NCI-H146 treated with DMSO at 0.1 percent for 48 hours (cell line): ENCODE data around the gene OR2V1.
A peak's percentile ranks its signal among the peaks of the same experiment; 100 is the strongest.
"Not testable (repeated sequence)": the region's sequence is repeated elsewhere in the genome, so short reads cannot be mapped to it uniquely, and the experiment has no call there.

Experiments used
- DNase-seq: peaks from one replicate; lab custom pipeline; 2025; ENCODE audit not compliant: unreplicated experiment; lab: John Stamatoyannopoulos, UW

Gene OR2V1

DNA sequence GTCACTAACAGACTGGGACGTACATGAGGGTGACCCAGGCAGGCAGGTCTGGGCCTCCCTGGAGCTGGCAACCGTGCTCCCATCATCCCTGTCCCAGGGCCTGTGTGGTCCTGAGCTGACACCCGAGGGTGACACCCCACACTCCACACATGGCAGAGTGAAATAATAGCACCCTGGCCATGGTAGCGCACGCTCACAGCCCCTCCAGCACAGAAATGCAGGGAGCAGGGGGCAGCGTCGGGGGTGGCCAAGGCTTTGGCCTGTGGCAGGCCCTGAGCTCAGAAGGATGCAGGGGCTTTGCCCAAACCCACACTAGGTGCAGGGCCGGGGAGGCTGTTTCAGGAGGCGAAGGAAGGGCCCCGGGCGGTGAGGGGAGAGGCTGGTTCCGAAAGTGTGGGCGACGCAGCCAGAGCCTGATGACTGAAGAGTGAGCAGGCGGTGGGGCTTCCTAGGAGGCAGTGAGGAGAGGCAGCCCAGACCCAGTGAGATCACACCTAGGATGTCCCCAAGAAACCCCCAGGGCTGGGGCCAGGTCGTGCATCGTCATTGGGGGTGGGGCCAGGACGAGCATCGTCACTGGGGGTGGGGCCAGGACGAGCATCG lies 29.3 kb upstream of the OR2V1 start:
- DNase-seq = no peak

DNA sequence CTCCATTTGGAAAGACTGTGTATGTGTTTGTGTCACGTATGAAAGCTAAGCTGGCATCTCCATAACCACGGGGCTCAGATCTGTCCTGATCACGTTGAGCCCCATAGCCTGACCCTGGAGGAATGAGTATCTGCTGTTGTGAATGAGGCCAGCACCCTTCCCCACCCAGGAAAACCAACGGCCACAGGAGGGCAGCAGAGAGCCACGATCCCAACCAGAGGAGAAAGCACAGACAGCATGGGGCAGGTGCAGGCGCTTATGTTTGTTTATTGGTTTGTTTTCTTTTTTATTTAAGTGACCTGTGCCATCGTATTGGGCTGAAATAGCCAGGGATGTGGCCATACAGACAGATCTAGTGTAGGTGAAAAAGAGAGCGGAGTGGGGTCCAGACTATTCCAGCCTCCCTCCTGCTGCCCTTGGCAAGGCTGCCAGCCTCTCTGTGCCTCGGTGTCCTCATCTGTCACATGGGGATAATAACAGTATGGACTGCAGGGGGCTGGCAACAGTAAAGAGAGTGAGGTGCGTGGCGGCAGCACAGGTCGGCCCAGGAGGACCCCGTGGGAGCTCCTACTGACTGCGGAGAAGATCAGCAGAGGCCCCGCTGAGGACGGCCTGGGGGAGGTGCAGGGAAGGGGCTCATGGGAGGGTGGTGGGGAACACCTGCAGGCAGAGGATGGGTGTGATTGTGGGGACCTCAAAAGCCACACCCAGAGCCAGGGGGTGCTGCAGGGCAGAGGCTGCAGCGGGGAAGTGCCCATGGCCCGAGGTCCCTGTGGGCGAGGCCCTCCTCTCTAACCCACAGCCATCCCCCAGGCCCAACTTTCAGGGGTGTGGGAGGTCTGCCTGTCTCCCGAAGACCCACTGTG lies 28.6 kb upstream of the OR2V1 start:
- peak; percentile 29 for DNase-seq

DNA sequence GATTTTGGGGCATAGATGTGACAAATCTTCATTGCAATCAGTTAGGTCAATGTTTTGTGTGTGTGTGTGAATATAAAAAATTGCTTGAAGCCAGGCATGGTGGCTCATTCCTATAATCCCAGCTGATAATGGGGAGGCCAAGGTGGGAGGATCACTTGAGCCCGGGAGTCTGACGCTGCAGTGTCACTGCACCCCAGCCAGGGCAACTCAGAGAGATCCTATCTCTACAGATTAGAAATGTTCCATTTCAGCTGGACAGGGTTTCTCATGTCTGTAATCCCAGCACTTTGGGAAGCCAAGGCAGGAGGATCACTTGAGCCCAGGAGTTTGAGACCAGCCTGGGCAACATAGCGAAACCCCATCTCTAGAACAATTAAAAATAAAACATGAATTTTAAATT lies 27.9 kb upstream of the OR2V1 start:
- no peak for DNase-seq

DNA sequence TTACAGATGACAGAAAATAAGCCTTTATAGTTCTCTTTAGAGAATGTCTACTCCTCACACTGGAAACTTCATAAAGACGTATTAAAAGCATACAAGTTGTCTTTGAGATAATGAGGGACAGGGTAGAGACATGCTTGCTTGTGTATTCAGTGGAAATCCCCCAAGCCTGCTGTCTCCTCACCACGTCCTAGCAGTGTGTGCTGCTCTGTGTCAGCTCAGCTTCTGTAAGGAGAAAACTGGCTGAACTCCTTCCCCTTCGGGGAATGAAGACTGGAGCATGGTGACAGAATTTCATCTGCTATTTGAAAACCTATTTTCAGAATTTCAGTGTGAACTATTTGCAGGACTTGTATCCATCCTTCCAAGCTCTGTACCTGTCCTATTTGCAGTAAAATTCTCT lies 25.8 kb upstream of the OR2V1 start:
- no peak for DNase-seq

DNA sequence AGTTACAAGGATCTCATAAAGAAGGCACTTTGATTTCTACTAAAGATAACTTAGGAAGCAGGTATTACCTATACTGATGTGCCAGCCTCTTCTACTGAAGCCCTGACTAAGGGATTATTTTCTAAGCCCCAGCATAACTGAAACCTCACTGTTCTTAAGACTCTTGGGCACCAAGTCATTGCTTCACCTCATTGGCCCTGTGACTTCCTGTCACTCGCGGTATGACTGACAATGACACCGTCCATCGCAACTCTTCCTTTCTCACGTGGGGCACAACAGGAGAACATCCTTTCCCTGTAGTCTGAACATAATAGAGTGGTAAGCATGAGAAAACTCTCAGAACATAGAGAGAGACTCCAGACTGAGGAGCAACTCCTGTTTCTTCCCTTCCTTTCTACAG lies 22.8 kb upstream of the OR2V1 start:
- DNase-seq = no peak

DNA sequence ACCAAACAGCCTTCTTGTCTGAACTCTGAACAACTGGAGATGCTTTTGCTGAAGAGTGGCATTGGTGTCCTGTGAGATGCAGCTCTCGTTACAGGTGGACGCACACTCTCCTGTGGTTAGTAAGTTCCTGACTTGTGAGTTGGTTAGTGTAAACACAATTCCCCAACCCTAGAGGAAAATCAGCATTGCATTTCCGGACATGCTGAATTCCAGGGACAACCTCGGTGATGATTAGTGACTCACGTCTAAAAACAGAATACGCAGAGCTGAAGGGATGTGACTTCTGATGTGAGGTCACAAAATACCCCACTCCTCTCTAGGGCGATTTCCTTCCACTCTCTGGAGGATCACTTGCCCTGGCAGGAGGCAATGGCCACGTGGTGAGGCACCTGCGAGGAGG lies 21.4 kb upstream of the OR2V1 start:
- DNase-seq = no peak

DNA sequence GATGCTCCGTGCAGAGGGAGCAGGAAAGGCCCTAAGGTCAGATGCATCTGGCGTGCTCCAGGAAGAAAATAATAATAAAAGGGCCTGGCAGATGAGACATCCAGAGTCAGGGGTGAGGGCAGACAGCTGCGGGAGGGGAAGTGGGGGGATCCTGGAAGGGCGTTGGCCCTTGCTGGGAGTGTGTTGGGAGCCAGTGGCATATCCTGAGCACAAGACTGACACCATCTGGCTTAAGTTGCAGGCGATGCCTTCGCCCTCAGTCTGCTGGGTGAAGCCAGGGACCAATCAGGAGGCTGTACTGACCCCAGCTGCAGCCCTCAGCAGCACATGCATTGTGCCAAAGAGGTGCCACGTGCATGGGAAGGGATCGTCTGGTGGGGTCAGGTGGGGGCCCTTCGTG lies 20.2 kb upstream of the OR2V1 start:
- no peak for DNase-seq

DNA sequence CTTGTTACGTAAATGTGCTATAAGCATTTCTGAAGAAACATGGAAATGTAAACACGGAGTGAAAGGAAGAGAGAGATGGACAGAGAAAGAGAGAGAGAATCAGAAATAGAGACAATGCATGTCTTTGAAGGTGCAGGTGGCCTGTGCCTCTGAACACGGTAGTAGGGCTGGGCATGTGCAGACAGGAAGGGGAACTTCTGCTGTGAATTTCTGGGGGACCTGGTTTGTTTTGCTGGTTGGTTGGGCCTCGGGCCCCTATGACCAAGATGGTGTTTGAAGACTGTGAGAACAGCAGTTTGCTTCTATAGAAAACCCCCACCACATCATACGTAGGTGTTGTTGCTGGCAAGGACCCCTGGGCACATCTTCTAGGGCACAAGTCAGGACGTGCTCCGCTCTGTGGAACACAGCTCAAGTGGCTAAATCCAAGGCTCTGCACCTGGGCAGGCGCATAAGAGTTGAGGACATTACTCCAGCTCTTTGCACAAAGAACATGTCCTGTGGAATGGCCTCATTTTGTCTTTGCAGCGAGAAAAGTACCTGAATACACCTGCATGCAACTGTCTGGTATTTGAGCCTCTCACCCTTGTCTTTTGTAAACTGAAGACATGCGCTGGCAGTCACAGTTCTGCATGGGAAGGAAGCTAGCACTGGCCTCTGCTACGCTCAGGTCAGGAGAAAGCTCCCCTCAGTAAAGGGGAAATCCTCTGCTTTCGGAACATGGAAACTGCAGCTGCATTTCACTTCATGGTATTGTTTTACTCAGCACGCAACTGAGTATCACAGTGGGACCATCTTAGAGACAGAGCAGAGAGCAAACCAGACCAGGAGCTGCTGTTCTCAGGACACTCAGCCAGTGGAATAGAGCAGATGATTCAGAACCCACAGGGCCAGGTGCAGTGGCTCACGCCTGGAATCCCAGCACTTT lies 19.1 kb upstream of the OR2V1 start:
- DNase-seq = no peak

DNA sequence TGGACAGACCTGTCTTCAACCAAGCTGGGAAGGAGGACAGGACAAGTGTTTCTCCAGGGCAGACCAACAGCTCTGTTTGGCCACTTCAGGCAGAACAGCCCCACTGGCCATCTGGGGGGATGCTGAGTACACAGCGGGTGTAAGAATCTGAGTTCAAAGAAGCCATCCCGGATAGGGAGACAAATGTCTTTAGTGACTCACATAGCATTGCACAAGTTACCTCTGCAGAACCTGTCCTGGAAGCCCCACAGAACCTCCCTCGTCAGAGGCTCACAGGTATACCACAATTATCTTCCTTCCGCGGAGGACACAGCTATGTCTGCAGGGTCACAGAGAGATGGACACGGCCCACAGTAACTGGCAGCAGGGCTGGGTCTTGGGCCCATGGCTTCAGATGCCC lies 18.4 kb upstream of the OR2V1 start:
- no peak for DNase-seq

DNA sequence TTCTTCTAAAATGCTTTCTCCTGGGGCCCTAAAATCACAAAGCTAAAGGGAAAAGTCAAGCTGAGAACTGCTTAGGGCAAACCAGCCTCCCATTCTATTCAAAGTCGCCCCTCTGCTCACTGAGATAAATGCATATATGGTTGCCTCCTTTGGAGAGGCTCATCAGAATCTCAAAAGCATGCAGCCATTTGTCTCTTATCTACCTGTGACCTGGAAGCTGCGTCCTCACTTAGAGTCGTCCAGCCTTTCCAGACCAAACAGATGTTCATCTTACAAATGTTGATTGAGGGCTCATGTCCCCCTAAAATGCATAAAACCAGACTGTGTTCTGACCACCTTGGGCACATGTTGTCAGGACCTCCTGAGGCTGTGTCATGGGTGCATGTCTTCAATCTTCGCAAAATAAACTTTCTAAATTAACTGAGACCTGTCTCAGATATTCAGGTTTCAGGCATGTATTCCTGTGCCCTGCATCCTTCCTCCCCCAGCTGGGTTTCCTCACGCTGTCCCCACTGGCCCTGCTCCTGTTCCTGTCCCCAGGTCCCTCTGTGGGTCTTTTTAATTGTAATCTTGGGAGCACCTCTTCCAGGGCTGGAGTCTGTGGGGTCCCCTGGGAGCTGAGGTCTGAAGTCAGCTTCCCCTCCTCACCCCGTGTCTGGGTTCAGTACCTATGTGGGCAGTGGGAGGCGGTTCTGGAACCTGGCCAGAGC lies 16.1 kb upstream of the OR2V1 start, which contains the start of gene OR2V2:
Gene OR2V2 (plus strand): TSS at position 660 of the 710 bp plus-strand sequence. CDS start 7,357 bp downstream, outside the sequence.
- not testable (repeated sequence) for DNase-seq

DNA sequence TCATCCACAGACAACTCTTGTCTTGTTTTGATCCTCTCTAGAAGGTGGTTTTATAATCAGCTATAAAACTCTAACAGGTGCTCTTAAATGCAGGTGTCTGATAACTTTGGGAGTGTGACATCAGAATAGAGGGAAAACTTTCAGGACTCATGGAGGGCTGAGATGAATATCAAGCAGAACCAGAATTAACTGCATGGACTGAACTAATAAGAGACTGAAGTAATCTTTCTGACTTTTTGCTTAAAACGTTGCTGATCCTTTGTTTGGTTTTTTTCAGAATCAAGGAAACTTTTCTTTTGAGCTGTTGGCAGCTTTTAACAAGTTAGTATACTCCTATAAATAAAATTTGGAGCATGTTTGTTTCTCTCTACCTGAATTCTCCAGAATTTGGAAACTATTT lies 14.2 kb upstream of the OR2V1 start:
- no peak for DNase-seq

DNA sequence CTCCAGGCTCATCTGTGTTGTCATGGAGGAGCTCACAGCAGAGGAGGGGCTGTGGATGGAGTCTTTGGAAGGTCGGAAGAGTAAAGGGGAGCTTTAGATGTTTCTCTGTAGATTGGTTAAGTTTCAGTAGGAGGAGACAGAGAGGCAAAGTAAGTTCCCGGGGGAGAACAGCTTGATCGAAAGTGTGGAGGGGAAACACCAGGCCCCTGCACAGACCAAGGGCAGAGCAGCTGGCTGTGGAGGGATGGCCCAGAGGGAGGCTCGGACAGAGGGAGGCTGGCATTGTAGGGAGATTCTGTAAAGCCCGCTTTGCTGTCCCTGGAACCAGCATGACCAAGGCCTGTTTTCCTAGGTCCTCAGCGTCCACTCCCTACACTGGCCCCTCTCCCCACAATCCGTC lies 11.1 kb upstream of the OR2V1 start:
- DNase-seq = no peak

DNA sequence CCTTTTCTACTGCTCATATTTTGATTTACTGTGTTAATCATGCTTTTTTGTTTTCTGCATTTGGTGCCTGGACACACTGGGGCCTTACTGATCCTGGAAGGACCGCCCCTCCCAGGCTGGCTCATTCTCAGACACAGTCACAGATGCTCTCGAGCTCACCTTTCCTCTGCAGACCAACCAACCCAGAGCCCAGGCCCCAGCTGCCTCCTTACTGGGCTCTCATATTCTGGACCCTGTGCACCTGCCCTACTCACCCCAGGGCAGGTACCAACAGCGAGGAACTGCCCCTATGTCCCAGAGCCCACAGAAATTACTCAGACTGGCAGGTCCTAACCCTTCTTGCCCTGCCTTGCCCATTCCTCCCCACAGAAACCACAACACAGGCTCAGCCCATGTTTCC lies 9.8 kb upstream of the OR2V1 start:
- no peak for DNase-seq

DNA sequence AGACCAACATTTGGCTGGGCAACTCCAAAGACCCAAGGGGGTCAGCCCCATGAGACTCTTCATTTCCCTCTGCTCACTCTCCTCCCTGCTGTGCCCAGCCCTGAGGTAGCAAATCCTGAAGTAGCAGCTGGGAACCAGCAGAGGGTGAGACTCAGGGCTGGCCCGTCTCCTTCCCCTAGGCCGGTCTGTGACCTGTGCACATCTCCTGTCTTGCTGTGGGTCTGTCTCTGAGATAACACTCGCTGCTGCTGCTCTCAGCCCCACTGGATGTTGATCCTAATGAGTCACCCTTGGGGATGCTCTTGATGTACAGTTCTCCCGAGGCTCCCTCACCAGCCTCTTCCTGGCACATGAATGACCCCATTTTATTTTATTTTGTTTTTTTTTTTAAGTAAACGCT lies 7.3 kb upstream of the OR2V1 start:
- DNase-seq = no peak

DNA sequence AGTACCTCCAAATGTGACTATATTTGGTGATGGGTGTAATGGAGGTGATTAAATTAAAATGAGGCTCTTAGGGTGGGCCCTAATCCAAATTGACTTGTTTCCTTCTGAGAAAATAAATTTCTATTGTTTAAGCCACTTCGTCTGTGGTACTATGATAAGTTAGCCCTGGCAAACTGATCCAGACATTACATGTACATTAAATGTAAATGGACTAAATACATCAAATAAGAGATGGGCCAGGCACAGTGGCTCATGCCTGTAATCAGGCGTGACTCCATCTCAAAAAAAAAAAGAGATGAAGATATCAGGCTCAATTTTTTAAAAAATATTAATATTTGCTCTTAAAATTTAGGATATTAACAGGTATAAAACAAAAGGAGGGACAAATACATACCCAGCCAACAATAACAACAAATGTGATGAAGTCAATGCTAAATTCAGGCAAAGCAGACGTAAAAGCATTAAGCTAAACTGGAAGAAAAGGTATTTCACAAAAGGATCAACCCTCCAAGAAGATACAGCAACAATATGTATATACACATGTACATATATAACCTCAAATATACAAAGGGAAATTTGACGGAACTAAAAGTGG lies 5.5 kb upstream of the OR2V1 start:
- DNase-seq = no peak

DNA sequence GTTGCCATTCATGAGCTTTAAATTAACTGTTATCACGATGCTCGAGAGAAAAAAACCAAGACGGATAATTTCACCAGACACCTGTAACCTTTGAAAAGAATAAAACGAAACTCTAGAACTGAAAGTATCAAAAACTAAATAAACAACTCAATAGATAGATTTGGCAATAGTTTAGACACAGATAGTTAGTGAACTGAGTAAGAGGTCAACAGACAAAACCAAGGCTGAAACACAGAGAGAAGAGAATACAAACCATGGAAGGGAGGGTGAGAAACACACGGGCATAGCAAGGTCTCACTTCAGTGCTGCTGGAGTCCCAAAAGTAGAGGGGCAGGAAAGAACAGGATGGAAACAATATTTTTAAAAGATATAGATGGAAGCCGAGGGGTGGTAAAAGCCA lies 3.3 kb upstream of the OR2V1 start:
- no peak for DNase-seq

DNA sequence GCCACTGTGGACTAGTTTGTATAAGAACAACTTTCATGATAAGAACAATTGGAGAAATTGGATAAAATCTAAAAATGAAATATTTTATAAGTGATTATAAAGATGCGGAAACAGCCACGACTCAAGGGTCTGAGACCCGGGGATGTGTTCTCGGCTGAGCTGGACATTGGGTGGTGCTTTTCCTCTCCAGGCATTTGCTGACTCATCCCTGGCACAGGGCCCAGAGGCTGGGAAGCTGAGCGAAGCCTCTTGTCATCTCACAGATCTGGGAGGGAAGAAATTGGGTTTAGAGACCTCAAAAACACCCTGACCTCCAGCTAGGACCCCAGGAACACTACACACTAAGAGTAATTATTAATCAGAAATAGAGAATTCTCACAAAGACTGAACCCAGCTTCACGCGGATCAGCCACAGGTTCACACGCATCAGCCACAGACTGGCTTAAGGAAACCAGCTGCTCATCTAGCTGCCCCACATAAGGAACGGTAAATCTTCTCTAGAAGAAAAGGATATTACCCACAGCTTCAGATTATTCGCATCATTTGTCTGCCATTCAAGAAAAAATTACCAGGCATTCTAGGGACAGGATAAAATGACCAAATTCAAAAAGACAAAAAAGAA lies 2.8 kb upstream of the OR2V1 start:
- no peak for DNase-seq

DNA sequence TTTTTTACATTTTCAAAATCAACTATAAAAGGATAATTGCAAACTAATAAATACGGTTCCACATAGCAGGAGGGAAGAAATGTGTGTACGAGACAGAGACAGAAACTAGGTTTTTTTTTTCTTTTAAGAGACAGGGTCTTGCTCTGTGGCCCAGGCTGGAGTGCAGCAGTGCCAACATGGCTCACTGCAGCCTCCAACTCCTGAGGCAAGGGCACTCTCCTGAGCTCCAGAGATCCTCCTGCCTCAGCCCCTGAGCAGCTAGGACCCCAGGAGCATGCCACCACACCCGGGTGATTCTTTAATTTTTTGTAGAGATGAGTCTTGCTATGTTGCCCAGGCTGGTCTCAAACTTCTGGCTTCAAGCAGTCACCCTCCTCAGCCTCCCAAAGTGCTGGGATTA lies 2.1 kb upstream of the OR2V1 start:
- no peak for DNase-seq

DNA sequence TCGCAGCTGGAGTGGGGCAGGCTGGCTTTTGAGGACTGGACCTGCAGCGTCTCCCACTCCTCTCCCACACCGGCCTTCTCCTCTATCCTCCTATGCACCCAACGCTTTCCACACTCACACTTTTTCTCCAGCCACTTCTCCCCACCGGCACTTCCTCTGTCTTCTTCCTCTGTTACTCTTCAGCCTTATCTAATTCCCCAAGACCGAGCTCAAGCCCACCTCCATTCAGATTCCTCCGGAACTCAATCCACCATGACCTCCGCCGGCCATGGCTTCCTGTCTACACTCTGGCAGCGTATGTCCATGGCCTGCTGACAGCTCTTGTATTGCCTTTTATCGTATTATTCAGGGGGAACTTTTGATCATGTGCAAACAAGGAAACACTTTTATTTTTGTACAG lies 545 bp upstream of the OR2V1 start:
- no peak for DNase-seq

DNA sequence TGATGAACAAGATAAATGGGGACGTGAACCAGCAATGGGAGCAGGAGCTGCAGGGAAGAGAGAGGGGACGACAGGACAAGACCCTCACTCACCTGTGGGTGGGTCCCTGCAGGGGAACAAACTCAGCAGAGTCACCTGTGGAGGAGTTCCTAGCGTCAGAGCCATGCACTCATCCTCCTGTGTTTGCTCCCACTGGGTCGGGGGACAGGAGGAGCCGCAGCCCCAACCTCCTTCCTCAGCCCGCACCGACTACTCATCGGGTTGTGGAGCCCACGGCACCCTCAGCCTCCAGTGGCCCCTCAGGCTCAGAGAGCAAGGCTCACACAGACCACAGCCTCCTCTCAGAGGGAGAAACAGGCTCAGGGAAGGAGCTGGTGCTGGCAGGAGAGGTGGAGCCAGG lies 888 bp downstream of the OR2V1 start:
- not testable (repeated sequence) for DNase-seq
